K562 (cell line): Measurements from ENCODE around the gene TRMU. TPM values are rescaled to one million over a fixed set of nuclear protein-coding genes. Genes with fewer than 3 reads are reported as not detected.

Experiments used
- ATAC-seq: fragments of 200-7000 bp; cut with Tn5 transposase; 3 replicates; pipeline ENCODE4 v1.9.1; 2020; ENCODE audit warnings: moderate library complexity
- BruUV-seq: library from RNA; stranded (reverse); fragments of 400-500 nt; replicated peaks from 2 replicates; lab custom pipeline; 2021; lab: Mats Ljungman, UMichigan
- CTCF ChIA-PET: fragments of 300-600 bp; formaldehyde crosslinking; extraction: SDS; loops from one replicate; lab custom pipeline; 2021; ENCODE audit warnings: low intra/inter-chr PET ratio; lab: Yijun Ruan, JAX
- POLR2A ChIA-PET: fragments of 300-600, 350-650 bp; sonication (Branson Sonifier 250); formaldehyde crosslinking; extraction: SDS; loops from one replicate; lab custom pipeline; 2021; ENCODE audit warnings: antibody characterized with exemption, inconsistent platforms; lab: Yijun Ruan, JAX
- DNase-seq, 4 experiments: peaks; one replicate each; pipeline versions ENCODE4 v3.0.0 to v3.0.0-alpha.2; 2011 to 2018; ENCODE audit warnings: low spot score in 3 of 4, mixed read lengths in 3 of 4; ENCODE audit errors: extremely low read depth in 1 of 4
- FAIRE-seq: peaks from 2 replicates; lab custom pipeline; 2011; peaks lifted over from hg19 to GRCh38; lab: Jason Lieb, UNC
- H2AFZ ChIP-seq: 2 replicates; pipeline ENCODE4 v1.6.0; 2011; ENCODE audit warnings: low read depth, low read length, control low read depth, inconsistent platforms
- H3K27ac ChIP-seq: fragments of 200-600 bp; 3 replicates; pipeline ENCODE4 v1.8.0; 2011; ENCODE audit warnings: low read depth, mild to moderate bottlenecking, control low read depth, inconsistent platforms, low read length, moderate library complexity, mixed read lengths; ENCODE audit errors: extremely low read depth
- H3K27me3 ChIP-seq, 2 experiments: fragments of 300-600 bp in 1 of 2; 2 replicates in 1 of 2; 3 replicates in 1 of 2; pipeline versions ENCODE4 v1.6.0 to v1.8.0; 2011; ENCODE audit warnings: inconsistent platforms in 2 of 2, low read length in 2 of 2, mild to moderate bottlenecking in 1 of 2, mixed read lengths in 1 of 2, moderate library complexity in 1 of 2; ENCODE audit not compliant: control insufficient read depth in 2 of 2, insufficient read depth in 2 of 2
- H3K36me3 ChIP-seq: fragments of 300-600 bp; 3 replicates; pipeline ENCODE4 v1.8.0; 2011; ENCODE audit warnings: mild to moderate bottlenecking, low read length, inconsistent platforms; ENCODE audit not compliant: control insufficient read depth, insufficient read depth
- H3K4me1 ChIP-seq, 2 experiments: fragments of 200-600 bp in 1 of 2; replicated peaks in 1 of 2; 2 replicates in 1 of 2; 3 replicates in 1 of 2; pipeline versions ENCODE4 v1.5.1 to v1.8.0; 2011; ENCODE audit warnings: inconsistent platforms in 2 of 2, low read length in 2 of 2, mild to moderate bottlenecking in 1 of 2, mixed read lengths in 1 of 2, moderate library complexity in 1 of 2; ENCODE audit not compliant: control insufficient read depth in 2 of 2, insufficient read depth in 2 of 2
- H3K4me2 ChIP-seq: 2 replicates; pipeline ENCODE4 v1.6.1; 2011; ENCODE audit warnings: low read length, control low read depth, inconsistent platforms, mixed read lengths; ENCODE audit not compliant: insufficient read depth
- H3K4me3 ChIP-seq: fragments of 200-600 bp; sonication (generic), shearing (Covaris generic); 2 replicates; pipeline ENCODE4 v1.5.1; 2016; ENCODE audit warnings: control low read depth, inconsistent platforms
- H3K79me2 ChIP-seq: fragments of 200-600 bp; 3 replicates; pipeline ENCODE4 v1.8.0; 2011; ENCODE audit warnings: low read length, inconsistent platforms; ENCODE audit not compliant: control insufficient read depth, insufficient read depth
- H3K9ac ChIP-seq, 2 experiments: 2 replicates each; pipeline versions ENCODE4 v1.6.0 to v1.6.1; 2011; ENCODE audit warnings: low read depth in 2 of 2, low read length in 2 of 2, control low read depth in 1 of 2, inconsistent platforms in 1 of 2, mild to moderate bottlenecking in 1 of 2, mixed read lengths in 1 of 2; ENCODE audit not compliant: insufficient read depth in 1 of 2
- H3K9me1 ChIP-seq: one replicate; pipeline ENCODE4 v1.6.0; 2011; ENCODE audit warnings: inconsistent platforms, mild to moderate bottlenecking, low read length, moderate library complexity; ENCODE audit not compliant: control insufficient read depth, insufficient read depth
- H3K9me3 ChIP-seq: replicated peaks from 2 replicates; pipeline ENCODE4 v1.5.1; 2011; ENCODE audit warnings: low read depth, low read length, inconsistent platforms; ENCODE audit not compliant: control insufficient read depth, insufficient read depth
- H4K20me1 ChIP-seq: replicated peaks from 2 replicates; pipeline ENCODE4 v1.6.1; 2011; ENCODE audit warnings: low read length, inconsistent platforms, mixed read lengths; ENCODE audit not compliant: control insufficient read depth, insufficient read depth
- ZBED1 ChIP-seq: IDR thresholded peaks from 2 replicates; pipeline ENCODE4 v1.6.1; 2014
- WGBS: fragments of 100-300 bp; shearing (Covaris generic); methylation state at CpG from one replicate; pipeline ENCODE4 v1.1.6; 2016; ENCODE audit warnings: low coverage, mixed read lengths; ENCODE audit not compliant: insufficient coverage; ENCODE audit errors: missing lambda C conversion rate; 5-methylcytosine and 5-hydroxymethylcytosine counted together
- in situ Hi-C: fragments of 300-500 bp; cut with MboI; formaldehyde crosslinking; loops from 4 replicates; pipeline ENCODE4 v1.15.0; 2018; ENCODE audit warnings: inconsistent platforms, mixed read lengths
- intact Hi-C: fragments of 100-400 bp; cut with micrococcal nuclease; formaldehyde crosslinking; loops from 2 replicates; pipeline ENCODE4 v1.14.2; 2022
- polyA plus RNA-seq, 8 experiments: library from polyadenylated mRNA; depleted of rRNA in 4 of 8; stranded (reverse) in 5 of 8; unstranded in 3 of 8; fragments of >200 nt; fragmentation: Nextera tagmentation in 2 of 8; fragmentation: Illumina TruSeq in 1 of 8; extraction: Ambion mirVana in 2 of 8; extraction: Trizol in 1 of 8; gene quantifications; 2 replicates each; pipeline versions ENCODE4 v1.2.1 to v1.2.3, GENCODE V29; 2011 to 2014; ENCODE audit warnings: inconsistent platforms in 1 of 8, missing spikeins in 1 of 8
- total RNA-seq, 7 experiments: library from RNA; depleted of rRNA in 6 of 7; stranded (reverse); fragments of >200 nt in 6 of 7; fragmentation: Illumina TruSeq in 2 of 7; extraction: Trizol in 2 of 7; gene quantifications; 2 replicates each; pipeline versions ENCODE4 v1.2.1 to v1.2.3, GENCODE V29; 2011 to 2021; ENCODE audit warnings: low replicate concordance in 1 of 7
- TF ChIP-seq, protein P1 (sequence below): IDR thresholded peaks from 2 replicates; pipeline ENCODE4 v1.6.1; 2012; ENCODE audit warnings: low read depth, low read length, improper control_type of control experiment, borderline replicate concordance
- TF ChIP-seq, protein P2 (sequence below): sonication (generic); formaldehyde crosslinking; IDR thresholded peaks from 2 replicates; pipeline ENCODE4 v1.9.0; 2022; ENCODE audit warnings: mild to moderate bottlenecking, missing genetic modification reagents

TRMU gene
- total and polyA plus RNA-seq, 9 of the 15 experiments (the other 6 are each of a cell fraction or from before 2014, with no cell fraction given): 2.3 to 49.9 (median 35.3) TPM

GRCh38 chr22:46318576-46318975 lies 16.9 kb upstream of the TRMU start:
- Histone ChIP-seq H3K27me3 (no peaks in the 10 kb centered on the region), H3K4me1 (peaks cover 0 to 3% of the 10 kb centered on the region in 2 experiments; a peak in 1 of 5 replicates), H3K36me3 (peaks cover 65% of the 10 kb centered on the region; the same call in 2 of the 3 replicates), H3K9ac (no peak overlapping the region), H3K4me2 (no peak overlapping the region), H4K20me1 (no peaks in the 10 kb centered on the region), H3K27ac (no peak overlapping the region), H3K79me2 (no peaks in the 10 kb centered on the region), H3K9me1 (no peaks in the 10 kb centered on the region), H2AFZ (no peak overlapping the region), H3K4me3 (no peak overlapping the region), H3K9me3 (no peaks in the 10 kb centered on the region)
- BruUV-seq: no TSS peak
- FAIRE-seq (no peak), DNase-seq (no peak), ATAC-seq (no peak)
- intact Hi-C loops (no loop called here), in situ Hi-C loops (loop anchor here (25.0 kb wide), 1 partner anchor 306 kb away; no protein-coding TSS in a partner anchor)
- ChIA-PET CTCF (no interaction called here), POLR2A (no interaction called here)
- 99% methylated on average over 9 of the region's 15 CpGs for WGBS
- TF ChIP-seq, protein P1, sequence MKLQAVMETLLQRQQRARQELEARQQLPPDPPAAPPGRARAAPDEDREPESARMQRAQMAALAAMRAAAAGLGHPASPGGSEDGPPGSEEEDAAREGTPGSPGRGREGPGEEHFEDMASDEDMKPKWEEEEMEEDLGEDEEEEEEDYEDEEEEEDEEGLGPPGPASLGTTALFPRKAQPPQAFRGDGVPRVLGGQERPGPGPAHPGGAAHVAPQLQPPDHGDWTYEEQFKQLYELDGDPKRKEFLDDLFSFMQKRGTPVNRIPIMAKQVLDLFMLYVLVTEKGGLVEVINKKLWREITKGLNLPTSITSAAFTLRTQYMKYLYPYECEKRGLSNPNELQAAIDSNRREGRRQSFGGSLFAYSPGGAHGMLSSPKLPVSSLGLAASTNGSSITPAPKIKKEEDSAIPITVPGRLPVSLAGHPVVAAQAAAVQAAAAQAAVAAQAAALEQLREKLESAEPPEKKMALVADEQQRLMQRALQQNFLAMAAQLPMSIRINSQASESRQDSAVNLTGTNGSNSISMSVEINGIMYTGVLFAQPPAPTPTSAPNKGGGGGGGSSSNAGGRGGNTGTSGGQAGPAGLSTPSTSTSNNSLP: no peak

DNA sequence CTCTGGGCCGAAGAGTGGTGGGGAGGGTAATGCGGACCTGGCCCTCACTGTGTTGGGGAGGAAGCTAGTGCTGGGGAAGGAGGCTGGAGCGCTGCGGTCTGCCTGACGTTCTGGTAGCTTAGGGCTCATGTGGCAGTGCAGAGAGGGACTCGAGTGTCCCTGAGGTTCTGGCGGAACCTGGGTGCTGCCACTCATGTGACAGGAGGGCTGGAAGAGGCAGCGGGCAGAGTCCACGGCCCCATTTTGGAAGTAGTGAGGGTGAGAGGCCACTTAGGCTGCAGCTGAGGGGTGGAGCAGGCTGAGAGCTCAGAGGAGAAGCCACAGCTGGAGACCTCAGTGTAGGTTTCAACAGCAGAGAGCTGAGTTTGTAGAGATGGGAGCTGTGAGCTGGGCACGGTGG lies 16.2 kb upstream of the TRMU start:
- 91% methylated on average over 6 of the region's 10 CpGs for WGBS
- peaks cover 62% of the 10 kb centered on the region; the same call in 2 of the 3 replicates for H3K36me3 ChIP-seq
- BruUV-seq: no TSS peak

More for the DNA sequence above, 16.2 kb upstream of the TRMU start:
- H3K27me3 ChIP-seq: no peaks in the 10 kb centered on the region
- no peak for ATAC-seq
- no peaks in the 10 kb centered on the region for H3K9me1 ChIP-seq
- ChIA-PET CTCF (no interaction called here), POLR2A (interaction anchor here (1.0 kb wide), 1 partner anchor 20 kb away, joined by 3 read pairs; no protein-coding TSS in a partner anchor)
- intact Hi-C loops: no loop called here
- no peak overlapping the region for H3K27ac ChIP-seq
- H3K79me2 ChIP-seq: no peaks in the 10 kb centered on the region
- H3K4me2 ChIP-seq: no peak overlapping the region
- in situ Hi-C loops: loop anchor here (25.0 kb wide), 1 partner anchor 307 kb away; no protein-coding TSS in a partner anchor
- H2AFZ ChIP-seq: no peak overlapping the region
- no peaks in the 10 kb centered on the region for H3K9me3 ChIP-seq
- no peak for DNase-seq
- H3K9ac ChIP-seq: no peak overlapping the region
- no peaks in the 10 kb centered on the region for H4K20me1 ChIP-seq
- no peak for FAIRE-seq
- no peaks in the 10 kb centered on the region for H3K4me1 ChIP-seq
- TF ChIP-seq, protein P2, sequence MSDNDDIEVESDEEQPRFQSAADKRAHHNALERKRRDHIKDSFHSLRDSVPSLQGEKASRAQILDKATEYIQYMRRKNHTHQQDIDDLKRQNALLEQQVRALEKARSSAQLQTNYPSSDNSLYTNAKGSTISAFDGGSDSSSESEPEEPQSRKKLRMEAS (CRISPR knock-in tag): no peak
- no peak for TF ChIP-seq ZBED1
- H3K4me3 ChIP-seq: no peak overlapping the region
